K562 (cell line): ENCODE measurements around the gene PPP1R14D. TPM values are rescaled to one million over a fixed set of nuclear protein-coding genes. Genes with fewer than 3 reads are reported as not detected.

ENCODE experiments used
- BDP1 ChIP-seq: IDR thresholded peaks from 3 replicates; pipeline ENCODE4 v1.6.1; 2011; ENCODE audit not compliant: insufficient read length, insufficient read depth
- CUX1 ChIP-seq: fragments of 200-800 bp; sonication (Bioruptor generic); IDR thresholded peaks from 2 replicates; pipeline ENCODE4 v1.6.1; 2016; ENCODE audit warnings: missing genetic modification characterization, missing compliant biosample characterization
- ELF1 ChIP-seq: fragments of 200-800 bp; sonication (Bioruptor generic); IDR thresholded peaks from 2 replicates; pipeline ENCODE4 v1.6.1; 2016; ENCODE audit warnings: missing genetic modification characterization, missing compliant biosample characterization
- KAT2B ChIP-seq: IDR thresholded peaks from one replicate; pipeline ENCODE4 v1.6.1; 2012; ENCODE audit warnings: low read depth, mild to moderate bottlenecking, control low read depth, inconsistent platforms, low read length, moderate library complexity
- MYBL2 ChIP-seq, 2 experiments: fragments of 450-650 bp in 1 of 2; sonication (generic) in 1 of 2; formaldehyde crosslinking in 1 of 2; IDR thresholded peaks; 2 replicates each; pipeline versions ENCODE4 v1.6.1 to v1.8.1; 2017 to 2022; ENCODE audit warnings: borderline replicate concordance in 1 of 2, inconsistent platforms in 1 of 2, low read depth in 1 of 2, mild to moderate bottlenecking in 1 of 2, missing genetic modification reagents in 1 of 2, moderate library complexity in 1 of 2
- TAF7 ChIP-seq: fragments of 450-650 bp; IDR thresholded peaks from 2 replicates; pipeline ENCODE4 v1.6.1; 2016; ENCODE audit warnings: missing genetic modification characterization, missing compliant biosample characterization
- TGIF2 ChIP-seq: sonication (generic); formaldehyde crosslinking; IDR thresholded peaks from 2 replicates; pipeline ENCODE4 v1.8.1; 2022; ENCODE audit warnings: mild to moderate bottlenecking, missing genetic modification reagents, moderate library complexity
- polyA plus RNA-seq, 8 experiments: library from polyadenylated mRNA; depleted of rRNA in 4 of 8; stranded (reverse) in 5 of 8; unstranded in 3 of 8; fragments of >200 nt; fragmentation: Nextera tagmentation in 2 of 8; fragmentation: Illumina TruSeq in 1 of 8; extraction: Ambion mirVana in 2 of 8; extraction: Trizol in 1 of 8; gene quantifications; 2 replicates each; pipeline versions ENCODE4 v1.2.1 to v1.2.3, GENCODE V29; 2011 to 2014; ENCODE audit warnings: inconsistent platforms in 1 of 8, missing spikeins in 1 of 8
- total RNA-seq, 7 experiments: library from RNA; depleted of rRNA in 6 of 7; stranded (reverse); fragments of >200 nt in 6 of 7; fragmentation: Illumina TruSeq in 2 of 7; extraction: Trizol in 2 of 7; gene quantifications; 2 replicates each; pipeline versions ENCODE4 v1.2.1 to v1.2.3, GENCODE V29; 2011 to 2021; ENCODE audit warnings: low replicate concordance in 1 of 7
- TF ChIP-seq, protein P1 (sequence below): fragments of 450-650 bp; IDR thresholded peaks from 2 replicates; pipeline ENCODE4 v1.6.1; 2016; ENCODE audit warnings: mild to moderate bottlenecking, moderate library complexity
- TF ChIP-seq, protein P2 (sequence below): sonication (generic); formaldehyde crosslinking; IDR thresholded peaks from 2 replicates; pipeline ENCODE4 v1.8.0; 2022; ENCODE audit warnings: mild to moderate bottlenecking, missing genetic modification reagents

The PPP1R14D gene
- total and polyA plus RNA-seq, 9 of the 15 experiments (the other 6 are each of a cell fraction or from before 2014, with no cell fraction given): 0.11 to 0.18 TPM; not detected in 7

DNA sequence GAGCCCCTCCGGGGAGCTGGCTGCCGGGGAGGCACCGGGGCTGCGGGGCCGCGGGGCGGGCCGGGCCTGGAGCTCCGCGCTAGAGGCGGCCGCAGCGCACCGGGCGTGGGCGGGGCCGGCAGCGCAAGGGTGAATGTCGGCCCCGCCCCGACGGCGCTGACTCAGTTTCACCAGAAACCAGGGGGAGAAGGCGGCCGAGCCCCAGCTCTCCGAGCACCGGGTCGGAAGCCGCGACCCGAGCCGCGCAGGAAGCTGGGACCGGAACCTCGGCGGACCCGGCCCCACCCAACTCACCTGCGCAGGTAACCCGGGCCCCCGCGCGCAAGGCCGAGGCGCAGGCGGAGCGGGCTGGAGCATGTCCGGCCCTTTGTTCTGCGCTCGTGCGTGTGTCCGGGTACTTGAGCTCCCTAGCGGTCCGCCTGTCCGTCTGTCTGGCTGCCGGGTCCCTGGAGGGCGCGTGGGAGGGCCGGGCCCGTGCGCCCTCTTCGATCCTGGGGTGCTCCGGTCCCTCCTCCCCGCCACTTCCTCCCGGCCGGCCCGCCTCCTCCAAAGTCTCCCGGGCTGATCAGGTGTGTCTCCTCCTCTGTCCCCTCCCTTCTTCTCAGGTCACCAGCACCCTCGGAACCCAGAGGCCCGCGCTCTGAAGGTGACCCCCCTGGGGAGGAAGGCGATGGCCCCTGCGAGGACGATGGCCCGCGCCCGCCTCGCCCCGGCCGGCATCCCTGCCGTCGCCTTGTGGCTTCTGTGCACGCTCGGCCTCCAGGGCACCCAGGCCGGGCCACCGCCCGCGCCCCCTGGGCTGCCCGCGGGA is 15.6 kb upstream of the PPP1R14D start, which contains the start of gene SPINT1 (continued):
- TF ChIP-seq, protein P1, sequence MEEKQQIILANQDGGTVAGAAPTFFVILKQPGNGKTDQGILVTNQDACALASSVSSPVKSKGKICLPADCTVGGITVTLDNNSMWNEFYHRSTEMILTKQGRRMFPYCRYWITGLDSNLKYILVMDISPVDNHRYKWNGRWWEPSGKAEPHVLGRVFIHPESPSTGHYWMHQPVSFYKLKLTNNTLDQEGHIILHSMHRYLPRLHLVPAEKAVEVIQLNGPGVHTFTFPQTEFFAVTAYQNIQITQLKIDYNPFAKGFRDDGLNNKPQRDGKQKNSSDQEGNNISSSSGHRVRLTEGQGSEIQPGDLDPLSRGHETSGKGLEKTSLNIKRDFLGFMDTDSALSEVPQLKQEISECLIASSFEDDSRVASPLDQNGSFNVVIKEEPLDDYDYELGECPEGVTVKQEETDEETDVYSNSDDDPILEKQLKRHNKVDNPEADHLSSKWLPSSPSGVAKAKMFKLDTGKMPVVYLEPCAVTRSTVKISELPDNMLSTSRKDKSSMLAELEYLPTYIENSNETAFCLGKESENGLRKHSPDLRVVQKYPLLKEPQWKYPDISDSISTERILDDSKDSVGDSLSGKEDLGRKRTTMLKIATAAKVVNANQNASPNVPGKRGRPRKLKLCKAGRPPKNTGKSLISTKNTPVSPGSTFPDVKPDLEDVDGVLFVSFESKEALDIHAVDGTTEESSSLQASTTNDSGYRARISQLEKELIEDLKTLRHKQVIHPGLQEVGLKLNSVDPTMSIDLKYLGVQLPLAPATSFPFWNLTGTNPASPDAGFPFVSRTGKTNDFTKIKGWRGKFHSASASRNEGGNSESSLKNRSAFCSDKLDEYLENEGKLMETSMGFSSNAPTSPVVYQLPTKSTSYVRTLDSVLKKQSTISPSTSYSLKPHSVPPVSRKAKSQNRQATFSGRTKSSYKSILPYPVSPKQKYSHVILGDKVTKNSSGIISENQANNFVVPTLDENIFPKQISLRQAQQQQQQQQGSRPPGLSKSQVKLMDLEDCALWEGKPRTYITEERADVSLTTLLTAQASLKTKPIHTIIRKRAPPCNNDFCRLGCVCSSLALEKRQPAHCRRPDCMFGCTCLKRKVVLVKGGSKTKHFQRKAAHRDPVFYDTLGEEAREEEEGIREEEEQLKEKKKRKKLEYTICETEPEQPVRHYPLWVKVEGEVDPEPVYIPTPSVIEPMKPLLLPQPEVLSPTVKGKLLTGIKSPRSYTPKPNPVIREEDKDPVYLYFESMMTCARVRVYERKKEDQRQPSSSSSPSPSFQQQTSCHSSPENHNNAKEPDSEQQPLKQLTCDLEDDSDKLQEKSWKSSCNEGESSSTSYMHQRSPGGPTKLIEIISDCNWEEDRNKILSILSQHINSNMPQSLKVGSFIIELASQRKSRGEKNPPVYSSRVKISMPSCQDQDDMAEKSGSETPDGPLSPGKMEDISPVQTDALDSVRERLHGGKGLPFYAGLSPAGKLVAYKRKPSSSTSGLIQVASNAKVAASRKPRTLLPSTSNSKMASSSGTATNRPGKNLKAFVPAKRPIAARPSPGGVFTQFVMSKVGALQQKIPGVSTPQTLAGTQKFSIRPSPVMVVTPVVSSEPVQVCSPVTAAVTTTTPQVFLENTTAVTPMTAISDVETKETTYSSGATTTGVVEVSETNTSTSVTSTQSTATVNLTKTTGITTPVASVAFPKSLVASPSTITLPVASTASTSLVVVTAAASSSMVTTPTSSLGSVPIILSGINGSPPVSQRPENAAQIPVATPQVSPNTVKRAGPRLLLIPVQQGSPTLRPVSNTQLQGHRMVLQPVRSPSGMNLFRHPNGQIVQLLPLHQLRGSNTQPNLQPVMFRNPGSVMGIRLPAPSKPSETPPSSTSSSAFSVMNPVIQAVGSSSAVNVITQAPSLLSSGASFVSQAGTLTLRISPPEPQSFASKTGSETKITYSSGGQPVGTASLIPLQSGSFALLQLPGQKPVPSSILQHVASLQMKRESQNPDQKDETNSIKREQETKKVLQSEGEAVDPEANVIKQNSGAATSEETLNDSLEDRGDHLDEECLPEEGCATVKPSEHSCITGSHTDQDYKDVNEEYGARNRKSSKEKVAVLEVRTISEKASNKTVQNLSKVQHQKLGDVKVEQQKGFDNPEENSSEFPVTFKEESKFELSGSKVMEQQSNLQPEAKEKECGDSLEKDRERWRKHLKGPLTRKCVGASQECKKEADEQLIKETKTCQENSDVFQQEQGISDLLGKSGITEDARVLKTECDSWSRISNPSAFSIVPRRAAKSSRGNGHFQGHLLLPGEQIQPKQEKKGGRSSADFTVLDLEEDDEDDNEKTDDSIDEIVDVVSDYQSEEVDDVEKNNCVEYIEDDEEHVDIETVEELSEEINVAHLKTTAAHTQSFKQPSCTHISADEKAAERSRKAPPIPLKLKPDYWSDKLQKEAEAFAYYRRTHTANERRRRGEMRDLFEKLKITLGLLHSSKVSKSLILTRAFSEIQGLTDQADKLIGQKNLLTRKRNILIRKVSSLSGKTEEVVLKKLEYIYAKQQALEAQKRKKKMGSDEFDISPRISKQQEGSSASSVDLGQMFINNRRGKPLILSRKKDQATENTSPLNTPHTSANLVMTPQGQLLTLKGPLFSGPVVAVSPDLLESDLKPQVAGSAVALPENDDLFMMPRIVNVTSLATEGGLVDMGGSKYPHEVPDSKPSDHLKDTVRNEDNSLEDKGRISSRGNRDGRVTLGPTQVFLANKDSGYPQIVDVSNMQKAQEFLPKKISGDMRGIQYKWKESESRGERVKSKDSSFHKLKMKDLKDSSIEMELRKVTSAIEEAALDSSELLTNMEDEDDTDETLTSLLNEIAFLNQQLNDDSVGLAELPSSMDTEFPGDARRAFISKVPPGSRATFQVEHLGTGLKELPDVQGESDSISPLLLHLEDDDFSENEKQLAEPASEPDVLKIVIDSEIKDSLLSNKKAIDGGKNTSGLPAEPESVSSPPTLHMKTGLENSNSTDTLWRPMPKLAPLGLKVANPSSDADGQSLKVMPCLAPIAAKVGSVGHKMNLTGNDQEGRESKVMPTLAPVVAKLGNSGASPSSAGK: no peak
- TF ChIP-seq, protein P2, sequence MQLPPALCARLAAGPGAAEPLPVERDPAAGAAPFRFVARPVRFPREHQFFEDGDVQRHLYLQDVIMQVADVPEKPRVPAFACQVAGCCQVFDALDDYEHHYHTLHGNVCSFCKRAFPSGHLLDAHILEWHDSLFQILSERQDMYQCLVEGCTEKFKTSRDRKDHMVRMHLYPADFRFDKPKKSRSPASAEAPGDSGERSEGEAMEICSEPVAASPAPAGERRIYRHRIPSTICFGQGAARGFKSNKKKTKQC (CRISPR knock-in tag): no peak
- TF ChIP-seq TAF7 (tag): no peak
- TF ChIP-seq MYBL2 (IDR thresholded peaks at IDR 0.05; ENCODE audit: low read depth): no peak
- TF ChIP-seq MYBL2 (CRISPR knock-in tag; IDR thresholded peaks at IDR 0.05; ENCODE audit: borderline replicate concordance): no peak
- no peak for TF ChIP-seq CUX1
- TF ChIP-seq KAT2B: no peak
- TF ChIP-seq TGIF2 (CRISPR knock-in tag): no peak
- no peak for TF ChIP-seq BDP1
- no peak for TF ChIP-seq ELF1 (tag)
